OCI-LY3 (cell line): ENCODE results near the gene SUCNR1.
"Not testable (repeated sequence)": the region's sequence is repeated elsewhere in the genome, so short reads cannot be mapped to it uniquely, and the experiment has no call there.

Experiments
- H2AFZ ChIP-seq: fragments of 200-600, 300-600 bp; shearing (Covaris generic); 2 replicates; pipeline ENCODE4 v1.6.0; 2014; ENCODE audit warnings: antibody characterized with exemption, low read depth, low read length
- H3K27ac ChIP-seq: fragments of 200-600, 300-600 bp; sonication (generic); 2 replicates; pipeline ENCODE4 v1.5.1; 2014; ENCODE audit warnings: mild to moderate bottlenecking, low read length, moderate library complexity, mixed read lengths
- H3K27me3 ChIP-seq: fragments of 200-600, 300-600 bp; sonication (generic); 2 replicates; pipeline ENCODE4 v1.6.1; 2014; ENCODE audit warnings: low read depth, low read length, mixed read lengths
- H3K36me3 ChIP-seq: fragments of 200-600, 300-600 bp; sonication (generic); replicated peaks from 2 replicates; pipeline ENCODE3; 2014; ENCODE audit warnings: low read depth, low read length, mixed read lengths
- H3K4me1 ChIP-seq: fragments of 300-600, 200-600 bp; sonication (generic); 2 replicates; pipeline ENCODE4 v1.6.1; 2014; ENCODE audit warnings: low read length, mixed read lengths
- H3K4me2 ChIP-seq: fragments of 200-600, 300-600 bp; sonication (generic); 2 replicates; pipeline ENCODE4 v1.6.1; 2014; ENCODE audit warnings: low read length, mixed read lengths
- H3K4me3 ChIP-seq: fragments of 300-600, 200-600 bp; sonication (generic); 2 replicates; pipeline ENCODE4 v1.5.1; 2014; ENCODE audit warnings: antibody characterized with exemption, mild to moderate bottlenecking, low read length, moderate library complexity
- H3K79me2 ChIP-seq: fragments of 300-600, 200-600 bp; shearing (Covaris generic); 2 replicates; pipeline ENCODE4 v1.6.1; 2014; ENCODE audit warnings: mild to moderate bottlenecking, low read length, mixed read lengths
- H3K9ac ChIP-seq: fragments of 300-600, 200-600 bp; shearing (Covaris generic); 2 replicates; pipeline ENCODE4 v1.6.0; 2014; ENCODE audit warnings: mild to moderate bottlenecking, low read length, moderate library complexity
- H3K9me3 ChIP-seq: fragments of 200-600, 300-600 bp; shearing (Covaris generic); 2 replicates; pipeline ENCODE4 v1.6.1; 2014; ENCODE audit warnings: low read length, mixed read lengths; ENCODE audit not compliant: insufficient read depth
- H4K20me1 ChIP-seq: fragments of 200-600, 300-600 bp; sonication (generic); 2 replicates; pipeline ENCODE4 v1.6.1; 2016; ENCODE audit warnings: low read length, mixed read lengths; ENCODE audit not compliant: insufficient read depth
- EZH2phosphoT487 ChIP-seq: fragments of 200-600 bp; shearing (Covaris generic); IDR thresholded peaks from 2 replicates; pipeline ENCODE4 v1.6.1; 2018; ENCODE audit warnings: antibody characterized with exemption, mixed run types, low read depth
- TF ChIP-seq, protein P1 (sequence below): fragments of 200-600, 300-600 bp; sonication (generic); IDR thresholded peaks from 2 replicates; pipeline ENCODE4 v1.5.1; 2014; ENCODE audit warnings: antibody characterized with exemption, low read length, low read depth

Gene SUCNR1

DNA sequence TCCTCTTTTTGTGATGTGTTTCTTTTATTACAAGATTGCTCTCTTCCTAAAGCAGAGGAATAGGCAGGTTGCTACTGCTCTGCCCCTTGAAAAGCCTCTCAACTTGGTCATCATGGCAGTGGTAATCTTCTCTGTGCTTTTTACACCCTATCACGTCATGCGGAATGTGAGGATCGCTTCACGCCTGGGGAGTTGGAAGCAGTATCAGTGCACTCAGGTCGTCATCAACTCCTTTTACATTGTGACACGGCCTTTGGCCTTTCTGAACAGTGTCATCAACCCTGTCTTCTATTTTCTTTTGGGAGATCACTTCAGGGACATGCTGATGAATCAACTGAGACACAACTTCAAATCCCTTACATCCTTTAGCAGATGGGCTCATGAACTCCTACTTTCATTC is 7.7 kb downstream of the SUCNR1 start:
- no peaks in the 10 kb centered on the region for H3K9me3 ChIP-seq
- TF ChIP-seq EZH2phosphoT487, result no peak
- TF ChIP-seq, protein P1, sequence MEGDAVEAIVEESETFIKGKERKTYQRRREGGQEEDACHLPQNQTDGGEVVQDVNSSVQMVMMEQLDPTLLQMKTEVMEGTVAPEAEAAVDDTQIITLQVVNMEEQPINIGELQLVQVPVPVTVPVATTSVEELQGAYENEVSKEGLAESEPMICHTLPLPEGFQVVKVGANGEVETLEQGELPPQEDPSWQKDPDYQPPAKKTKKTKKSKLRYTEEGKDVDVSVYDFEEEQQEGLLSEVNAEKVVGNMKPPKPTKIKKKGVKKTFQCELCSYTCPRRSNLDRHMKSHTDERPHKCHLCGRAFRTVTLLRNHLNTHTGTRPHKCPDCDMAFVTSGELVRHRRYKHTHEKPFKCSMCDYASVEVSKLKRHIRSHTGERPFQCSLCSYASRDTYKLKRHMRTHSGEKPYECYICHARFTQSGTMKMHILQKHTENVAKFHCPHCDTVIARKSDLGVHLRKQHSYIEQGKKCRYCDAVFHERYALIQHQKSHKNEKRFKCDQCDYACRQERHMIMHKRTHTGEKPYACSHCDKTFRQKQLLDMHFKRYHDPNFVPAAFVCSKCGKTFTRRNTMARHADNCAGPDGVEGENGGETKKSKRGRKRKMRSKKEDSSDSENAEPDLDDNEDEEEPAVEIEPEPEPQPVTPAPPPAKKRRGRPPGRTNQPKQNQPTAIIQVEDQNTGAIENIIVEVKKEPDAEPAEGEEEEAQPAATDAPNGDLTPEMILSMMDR, result no peak
- no peaks in the 10 kb centered on the region for H4K20me1 ChIP-seq
- H3K9ac ChIP-seq, result no peak overlapping the region
- H2AFZ ChIP-seq, result no peak overlapping the region
- H3K79me2 ChIP-seq, result no peaks in the 10 kb centered on the region
- no peak overlapping the region for H3K4me3 ChIP-seq
- peaks cover 21% of the 10 kb centered on the region for H3K4me1 ChIP-seq
- no peaks in the 10 kb centered on the region for H3K36me3 ChIP-seq
- no peak overlapping the region for H3K4me2 ChIP-seq
- no peak overlapping the region for H3K27ac ChIP-seq
- no peaks in the 10 kb centered on the region for H3K27me3 ChIP-seq

DNA sequence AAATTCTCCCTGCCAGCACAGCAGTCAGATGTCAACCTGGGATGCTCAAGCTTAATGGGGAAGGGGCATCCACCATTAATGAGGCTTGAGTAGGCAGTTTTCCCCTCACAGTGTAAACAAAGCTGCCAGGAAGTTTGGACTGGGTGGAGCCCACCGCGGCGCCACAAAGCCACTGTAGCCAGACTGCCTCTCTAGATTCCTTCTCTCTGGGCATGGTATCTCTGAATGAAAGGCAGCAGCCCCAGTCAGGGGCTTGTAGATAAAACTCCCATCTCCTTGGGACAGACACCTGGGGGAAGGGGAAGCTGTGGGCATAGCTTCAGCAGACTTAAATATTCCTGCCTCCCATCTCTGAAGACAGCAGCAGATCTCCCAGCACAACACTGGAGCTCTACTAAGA is 12.0 kb downstream of the SUCNR1 start:
- H3K27me3 ChIP-seq, H3K4me1 ChIP-seq, H3K9ac ChIP-seq, H3K36me3 ChIP-seq, H3K27ac ChIP-seq, H3K4me3 ChIP-seq, H4K20me1 ChIP-seq, H3K9me3 ChIP-seq, H2AFZ ChIP-seq, H3K4me2 ChIP-seq, H3K79me2 ChIP-seq: not testable (repeated sequence)

DNA sequence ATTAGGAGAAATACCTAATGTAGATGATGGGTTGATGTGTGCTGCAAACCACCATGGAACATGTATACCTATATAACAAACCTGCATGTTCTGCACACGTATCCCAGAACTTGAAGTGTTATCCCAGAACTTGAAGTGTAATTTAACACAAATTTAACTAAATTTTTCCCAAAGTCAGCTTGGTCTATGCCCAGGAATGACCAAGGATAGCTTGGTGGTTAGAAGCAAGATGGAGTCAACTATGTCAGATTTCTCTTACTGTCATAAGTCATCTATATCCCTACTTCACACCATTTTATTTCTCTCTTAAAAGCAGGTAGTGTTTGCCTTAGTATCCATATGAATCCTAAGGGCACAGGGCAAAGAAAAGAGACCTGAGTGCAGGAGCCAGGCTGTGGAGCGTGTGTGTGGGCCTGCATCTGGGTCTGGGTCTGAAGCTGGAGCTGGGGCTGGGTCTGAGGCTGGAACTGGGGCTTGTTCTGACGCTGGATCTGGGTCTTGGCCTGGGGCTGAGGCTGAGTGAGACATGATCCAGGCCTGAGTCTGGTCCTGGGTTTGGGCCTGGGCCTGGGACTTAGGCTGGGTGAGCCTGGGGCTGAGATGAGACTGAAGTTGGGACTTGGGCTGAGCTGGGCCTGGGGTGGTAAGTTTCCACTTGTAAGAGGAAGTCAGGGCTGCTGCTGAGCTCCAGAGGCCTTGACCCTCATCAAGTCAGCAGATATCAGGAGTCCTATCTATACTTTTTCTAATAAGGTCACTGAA is 14.2 kb downstream of the SUCNR1 start:
- not testable (repeated sequence) for H3K9me3 ChIP-seq, H3K27ac ChIP-seq, H3K4me2 ChIP-seq, H3K36me3 ChIP-seq, H3K4me1 ChIP-seq, H3K79me2 ChIP-seq, H2AFZ ChIP-seq, H4K20me1 ChIP-seq, H3K9ac ChIP-seq, H3K27me3 ChIP-seq, H3K4me3 ChIP-seq

DNA sequence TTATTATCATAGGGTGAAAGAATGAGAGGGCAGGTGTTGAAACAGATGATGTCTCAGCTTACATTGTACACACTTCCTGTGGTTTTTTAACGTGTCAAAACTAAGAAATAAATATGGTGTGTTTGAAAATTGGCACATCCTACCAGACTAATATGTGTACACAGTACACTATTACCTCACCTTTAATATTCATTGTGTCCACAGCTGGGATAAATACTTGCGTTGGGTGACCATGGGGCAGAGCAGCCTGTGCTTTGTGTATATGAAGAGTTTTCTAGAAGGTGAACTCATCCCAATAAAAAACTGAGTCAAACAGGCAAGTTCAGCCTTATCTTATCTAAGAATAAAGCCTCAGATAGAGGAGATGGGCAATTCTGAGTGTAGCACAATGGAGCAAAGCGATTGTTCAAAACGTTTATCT is 17.3 kb downstream of the SUCNR1 start:
- Histone ChIP-seq H3K4me2 (no peak overlapping the region), H2AFZ (no peak overlapping the region)

DNA sequence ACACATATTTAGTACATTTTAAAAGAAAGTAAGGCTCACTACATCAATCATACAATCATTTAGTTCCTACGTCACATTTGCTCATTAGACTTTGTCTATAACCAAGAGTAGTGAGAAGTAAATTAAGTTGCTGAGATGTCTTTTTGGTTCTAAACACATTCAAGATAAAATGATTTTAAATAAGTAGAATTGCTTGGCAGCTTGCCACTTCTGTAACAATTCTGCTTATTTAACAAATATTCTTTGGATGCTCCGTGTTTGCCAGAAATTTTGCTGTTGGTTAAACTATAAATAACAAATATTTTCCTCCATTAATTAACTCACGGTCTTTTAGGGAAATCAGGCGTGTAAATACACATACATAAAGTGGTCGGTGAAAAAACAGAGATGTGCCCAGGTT is 18.3 kb downstream of the SUCNR1 start:
- no peak overlapping the region for H3K4me2 ChIP-seq
- no peaks in the 10 kb centered on the region for H3K27me3 ChIP-seq

More for the DNA sequence above, 17.3 kb downstream of the SUCNR1 start:
- no peak overlapping the region for H3K9ac ChIP-seq
- H3K27me3 ChIP-seq, result no peaks in the 10 kb centered on the region
- H4K20me1 ChIP-seq, result no peaks in the 10 kb centered on the region
- TF ChIP-seq, protein P1, result no peak
- no peak for TF ChIP-seq EZH2phosphoT487
- no peaks in the 10 kb centered on the region for H3K79me2 ChIP-seq
- no peak overlapping the region for H3K4me3 ChIP-seq
- H3K27ac ChIP-seq, result no peak overlapping the region
- no peaks in the 10 kb centered on the region for H3K9me3 ChIP-seq
- no peaks in the 10 kb centered on the region for H3K4me1 ChIP-seq
- no peaks in the 10 kb centered on the region for H3K36me3 ChIP-seq

More for the DNA sequence above, 18.3 kb downstream of the SUCNR1 start:
- Histone ChIP-seq H2AFZ (no peak overlapping the region), H3K27ac (no peak overlapping the region), H4K20me1 (no peaks in the 10 kb centered on the region), H3K4me1 (no peaks in the 10 kb centered on the region), H3K79me2 (no peaks in the 10 kb centered on the region), H3K4me3 (no peak overlapping the region), H3K9me3 (no peaks in the 10 kb centered on the region), H3K36me3 (no peaks in the 10 kb centered on the region), H3K9ac (no peak overlapping the region)
- TF ChIP-seq EZH2phosphoT487, result no peak
- TF ChIP-seq, protein P1, result no peak
